GM15510 (cell line): ENCODE results near the gene MAML3.

Experiments
- POLR2A ChIP-seq: IDR thresholded peaks from 3 replicates; pipeline ENCODE4 v1.6.1; 2011; ENCODE audit warnings: borderline replicate concordance; ENCODE audit not compliant: insufficient read length; ENCODE audit errors: extremely low read depth

The MAML3 gene

GRCh38 chr4:139860435-139861024 lies 293.5 kb downstream of the MAML3 start:
- no peak for TF ChIP-seq POLR2A

GRCh38 chr4:139859876-139860275 lies 294.1 kb downstream of the MAML3 start:
- TF ChIP-seq POLR2A = no peak

- no peak for TF ChIP-seq POLR2A
Observed at GRCh38 chr4:139858436-139859205, 295.4 kb downstream of the MAML3 start.

GRCh38 chr4:139857977-139858376 lies 296.0 kb downstream of the MAML3 start:
- no peak for TF ChIP-seq POLR2A

GRCh38 chr4:139857021-139857420 lies 297.0 kb downstream of the MAML3 start:
- TF ChIP-seq POLR2A = no peak

GRCh38 chr4:139854668-139855403 lies 299.1 kb downstream of the MAML3 start:
- TF ChIP-seq POLR2A = no peak

GRCh38 chr4:139853309-139853708 lies 300.7 kb downstream of the MAML3 start:
- TF ChIP-seq POLR2A = no peak

- TF ChIP-seq POLR2A = no peak
Observed at GRCh38 chr4:139852612-139853269, 301.2 kb downstream of the MAML3 start.

- TF ChIP-seq POLR2A = no peak
Observed at GRCh38 chr4:139851639-139852038, 302.3 kb downstream of the MAML3 start.

GRCh38 chr4:139851133-139851532 lies 302.9 kb downstream of the MAML3 start:
- TF ChIP-seq POLR2A = no peak

GRCh38 chr4:139849219-139849618 lies 304.8 kb downstream of the MAML3 start:
- TF ChIP-seq POLR2A = no peak

- TF ChIP-seq POLR2A = no peak
Observed at GRCh38 chr4:139848028-139848427, 306.0 kb downstream of the MAML3 start.

- no peak for TF ChIP-seq POLR2A
Observed at GRCh38 chr4:139847602-139848001, 306.4 kb downstream of the MAML3 start.

GRCh38 chr4:139846766-139847165 lies 307.2 kb downstream of the MAML3 start:
- no peak for TF ChIP-seq POLR2A

GRCh38 chr4:139845453-139846093 lies 308.4 kb downstream of the MAML3 start:
- no peak for TF ChIP-seq POLR2A

- no peak for TF ChIP-seq POLR2A
Observed at GRCh38 chr4:139844459-139845036, 309.4 kb downstream of the MAML3 start.
